Measurements from ENCODE around the gene RYR3.

GRCh38 chr15:33858836-33859235, 548.1 kb downstream of the RYR3 start:
- TF ChIP-seq CTCF (conservative IDR thresholded peaks at IDR 0.05; ENCODE audit: low read length) (no peak), EZH2phosphoT487 (IDR thresholded peaks at IDR 0.05; ENCODE audit: borderline replicate concordance, low read depth, low read length) (no peak)

Data from OCI-LY7 (cell line).